Measurements from ENCODE around the gene PARVG. TPM values are rescaled to one million over a fixed set of nuclear protein-coding genes. Genes with fewer than 3 reads are reported as not detected.

PARVG gene
- total and polyA plus RNA-seq, 2 of the 8 experiments (the other 6 are each of a cell fraction or from before 2014, with no cell fraction given): 0.37 to 1.5 TPM

GRCh38 chr22:44165286-44165874 is 15.3 kb upstream of the PARVG start:
- H2BK20ac ChIP-seq (ENCODE audit: low read length): 0 out of 2 replicates have a peak overlapping the region, but pooled peaks have one; percentile 66
- no peaks in the 10 kb centered on the region for H3K79me1 ChIP-seq (ENCODE audit: low read depth, low read length)
- H3K4ac ChIP-seq (replicated peaks; ENCODE audit: insufficient read length, low read depth, low read length): no peak overlapping the region
- no peak overlapping the region for H2AK5ac ChIP-seq (ENCODE audit: low read depth, low read length)
- H2BK12ac ChIP-seq (ENCODE audit: low read depth, low read length): peak overlapping the region; percentile 88; the same call in 1 of the 2 replicates
- DNase-seq (ENCODE audit: low read depth in 1 of 2, low spot score in 2 of 2) (no peak), FAIRE-seq (no peak)
- ChIA-PET CTCF (ENCODE audit: partially characterized antibody) (interaction anchor here (1.0 to 1.6 kb wide), 3 partner anchors 57 to 253 kb away, joined by 3 to 6 read pairs (median 3); no protein-coding TSS in a partner anchor), POLR2A (ENCODE audit: partially characterized antibody) (interaction anchor here (1.0 kb wide), 1 partner anchor 17 kb away, joined by 3 read pairs; no protein-coding TSS in a partner anchor)
- no peaks in the 10 kb centered on the region for H4K20me1 ChIP-seq (replicated peaks in 1 of 2; ENCODE audit: control insufficient read depth in 1 of 2, insufficient read depth in 2 of 2, low read length in 2 of 2)
- H3K23me2 ChIP-seq (ENCODE audit: low read depth, low read length): no peaks in the 10 kb centered on the region
- H3K27ac ChIP-seq (ENCODE audit: low read depth, low read length): no peak overlapping the region
- no peak overlapping the region for H3K4me2 ChIP-seq (ENCODE audit: insufficient read depth in 1 of 2, low read depth in 2 of 2, low read length in 2 of 2)
- H2AFZ ChIP-seq (ENCODE audit: low read length): no peak overlapping the region
- H2BK15ac ChIP-seq (ENCODE audit: low read length): 0 out of 2 replicates have a peak overlapping the region, but pooled peaks have one; percentile 67
- H3K9ac ChIP-seq (replicated peaks in 1 of 4; ENCODE audit: extremely low read depth in 1 of 4, low read depth in 3 of 4, low read length in 3 of 4): no peak overlapping the region
- H2BK5ac ChIP-seq (ENCODE audit: low read depth, low read length): peak overlapping the region; percentile 66; the same call in 1 of the 2 replicates
- H3K4me1 ChIP-seq (replicated peaks in 1 of 4; ENCODE audit: control insufficient read depth in 3 of 4, insufficient read depth in 4 of 4, low read length in 3 of 4): peaks cover 0 to 7% (median under 1%) of the 10 kb centered on the region in 4 experiments; a peak in 1 of 7 replicates
- peak overlapping the region; percentile 14; the same call in 1 of the 2 replicates for H4K8ac ChIP-seq (ENCODE audit: extremely low read depth, insufficient read depth, low read length)
- H3K4me3 ChIP-seq (ENCODE audit: extremely low read depth in 1 of 4, insufficient read depth in 2 of 4, low read depth in 3 of 4, low read length in 4 of 4): no peak overlapping the region
- H3K18ac ChIP-seq (ENCODE audit: extremely low read depth, low read length): no peak overlapping the region; the same call in 1 of the 2 replicates
- H3K36me3 ChIP-seq (ENCODE audit: control insufficient read depth in 2 of 4, insufficient read depth in 4 of 4, low read length in 3 of 4): no peaks in the 10 kb centered on the region
- peak overlapping the region; percentile 42 for H4K91ac ChIP-seq (replicated peaks; ENCODE audit: insufficient read length, low read length)
- TF ChIP-seq RNF2 (IDR thresholded peaks at IDR 0.05; ENCODE audit: borderline replicate concordance, low read depth, low read length, missing control alignments, poor library complexity, severe bottlenecking): no peak
- TF ChIP-seq RXRA (IDR thresholded peaks at IDR 0.05; ENCODE audit: insufficient read depth, low read depth, low read length): no peak
- no peak for TF ChIP-seq ZNF274 (IDR thresholded peaks at IDR 0.05; ENCODE audit: borderline replicate concordance, extremely low read depth, low read length)
- no peak for TF ChIP-seq CBX8 (IDR thresholded peaks at IDR 0.05; ENCODE audit: borderline replicate concordance, low read depth, low read length)
- TF ChIP-seq RAD21 (IDR thresholded peaks at IDR 0.05 in 1 of 2, conservative IDR thresholded peaks at IDR 0.05 in 1 of 2; ENCODE audit: low read depth in 2 of 2, low read length in 2 of 2): no peak
- TF ChIP-seq E2F6 (IDR thresholded peaks at IDR 0.05): no peak
- peak; percentile 18; the same call in 1 of the 2 replicates for TF ChIP-seq MAX (IDR thresholded peaks at IDR 0.05)
- no peak for TF ChIP-seq TBP (IDR thresholded peaks at IDR 0.05; ENCODE audit: low read depth, low read length)
- TF ChIP-seq RFX5 (IDR thresholded peaks at IDR 0.05; ENCODE audit: borderline replicate concordance, low read depth, low read length): no peak
- no peak overlapping the region for H4K5ac ChIP-seq (ENCODE audit: insufficient read length, low read depth, low read length)
- WGBS, 2 experiments (ENCODE audit: extremely low coverage in 1 of 2, insufficient coverage in 1 of 2, insufficient read length in 1 of 2, insufficient replicate concordance in 2 of 2, low coverage in 1 of 2, low lambda C conversion rate in 2 of 2, missing lambda C conversion rate in 1 of 2): 94% methylated on average over 15 of the region's 15 CpGs; no CpG with 5 or more reads in 1 of the 2 experiments
- no peak overlapping the region for H3K56ac ChIP-seq (replicated peaks; ENCODE audit: insufficient read length, low read depth, low read length)
- no peak overlapping the region for H2BK120ac ChIP-seq (replicated peaks; ENCODE audit: low read depth, low read length)
- no peaks in the 10 kb centered on the region for H3K79me2 ChIP-seq (ENCODE audit: control insufficient read depth in 1 of 2, insufficient read depth in 2 of 2, low read length in 2 of 2)
- H3K23ac ChIP-seq (ENCODE audit: insufficient read length): no peak overlapping the region
- no peaks in the 10 kb centered on the region for H3K27me3 ChIP-seq (replicated peaks in 1 of 4; ENCODE audit: control insufficient read depth in 3 of 4, extremely low read depth in 1 of 4, insufficient read depth in 3 of 4, low read length in 3 of 4)
- no peaks in the 10 kb centered on the region for H3K9me3 ChIP-seq (ENCODE audit: insufficient read depth in 2 of 2, low read depth in 1 of 2, low read length in 1 of 2)
- no peak overlapping the region for H3K14ac ChIP-seq (ENCODE audit: insufficient read length)
